ENCODE results near the gene RNF150.

RNF150 gene

GRCh38 chr4:140969296-140969695 is 164.0 kb downstream of the RNF150 start:
- DNase-seq, result no peak

GRCh38 chr4:140968371-140968770 is 164.9 kb downstream of the RNF150 start:
- no peak for DNase-seq

GRCh38 chr4:140963883-140964282 is 169.4 kb downstream of the RNF150 start:
- DNase-seq, result no peak

GRCh38 chr4:140955641-140956040 is 177.6 kb downstream of the RNF150 start:
- no peak for DNase-seq

- no peak for DNase-seq
These were observed 180.6 kb downstream of the RNF150 start for GRCh38 chr4:140952717-140953116.

DNA sequence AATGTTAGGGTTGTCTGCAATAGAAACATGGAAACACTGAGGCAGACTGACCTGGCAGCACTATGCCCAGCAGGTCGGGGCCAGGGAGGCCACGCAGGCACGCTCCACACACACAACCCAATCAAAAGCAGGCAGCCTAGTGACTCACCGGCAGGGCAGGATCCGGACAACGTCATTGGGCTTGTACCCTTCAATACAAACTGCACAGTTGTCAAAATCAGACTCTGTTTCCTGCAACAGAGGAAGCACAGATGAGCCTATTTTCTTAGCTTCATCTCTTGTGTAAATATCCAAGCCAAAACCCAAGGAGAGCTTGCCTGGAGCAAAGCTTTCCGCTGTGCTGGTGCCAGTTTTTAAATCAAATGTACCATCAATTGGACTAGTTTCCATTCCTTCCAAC is 185.8 kb downstream of the RNF150 start:
- DNase-seq, result no peak

DNA sequence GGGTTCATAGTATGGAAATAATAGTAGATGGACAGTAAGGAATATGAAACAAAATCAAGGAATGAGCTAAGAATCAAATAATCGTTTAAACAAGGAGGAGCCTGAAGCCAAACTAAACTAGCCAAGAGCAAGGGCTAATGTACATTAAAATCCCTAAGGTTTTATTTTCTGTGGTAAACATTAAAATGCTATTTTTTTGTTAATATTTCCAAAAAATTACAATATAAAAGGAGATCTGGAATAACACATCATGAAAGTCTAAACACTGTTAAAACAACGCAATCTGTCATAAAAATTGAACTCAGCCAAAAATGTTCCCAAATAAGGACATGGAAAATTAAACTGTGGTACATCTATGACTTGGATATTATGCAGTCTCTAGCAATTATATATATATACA is 188.2 kb downstream of the RNF150 start:
- DNase-seq, result no peak

- DNase-seq, result no peak
These were observed 188.7 kb downstream of the RNF150 start for GRCh38 chr4:140944572-140944971.

DNA sequence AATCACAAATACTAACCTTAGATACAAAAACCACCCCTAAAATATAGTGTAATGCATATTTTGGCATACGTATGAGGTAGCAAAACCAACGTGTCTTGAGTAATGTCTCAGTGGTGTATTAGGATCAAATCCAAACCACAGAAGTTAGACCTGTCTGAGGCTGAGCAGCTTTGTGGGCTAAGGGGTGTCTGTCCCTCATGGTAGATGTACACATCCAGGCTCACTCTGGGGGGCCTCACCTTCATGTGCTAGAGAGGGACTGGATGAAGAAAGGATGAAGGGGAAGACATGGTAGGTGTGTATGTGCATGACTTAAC is 189.1 kb downstream of the RNF150 start:
- DNase-seq, result no peak

DNA sequence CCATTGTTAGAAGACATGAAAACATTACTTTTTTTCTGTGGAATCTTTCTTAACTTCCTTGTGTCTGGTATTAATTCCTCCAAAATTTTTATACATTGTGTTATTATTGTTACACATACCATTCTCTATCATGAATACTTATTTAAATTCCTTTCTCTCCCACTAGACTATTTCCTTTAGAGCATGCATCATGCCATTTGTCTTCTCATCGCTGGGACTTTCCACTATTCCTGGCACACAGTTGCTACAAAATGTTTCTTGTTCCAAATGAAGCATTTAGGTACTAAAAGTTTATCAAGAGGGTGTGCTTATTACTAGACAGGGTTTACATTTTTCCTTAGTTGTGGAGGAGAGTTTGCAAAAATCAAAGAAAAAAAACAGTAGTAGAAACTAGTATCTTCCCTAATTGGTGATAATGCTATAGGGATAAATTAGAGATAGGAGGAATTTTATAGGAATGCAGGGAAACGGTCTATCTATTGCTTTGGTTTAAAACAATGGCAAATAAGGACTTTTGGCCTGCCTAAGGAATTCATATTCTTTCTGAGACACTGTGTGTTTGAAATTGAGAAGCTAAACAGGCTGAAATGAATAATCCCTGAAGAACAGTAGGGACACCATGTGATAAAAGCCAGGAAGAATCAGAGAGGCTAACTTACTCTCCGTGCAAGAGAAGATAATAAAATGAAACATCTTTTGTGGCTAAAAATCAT is 189.6 kb downstream of the RNF150 start:
- DNase-seq, result no peak

GRCh38 chr4:140940589-140940988 is 192.7 kb downstream of the RNF150 start:
- no peak for DNase-seq

DNA sequence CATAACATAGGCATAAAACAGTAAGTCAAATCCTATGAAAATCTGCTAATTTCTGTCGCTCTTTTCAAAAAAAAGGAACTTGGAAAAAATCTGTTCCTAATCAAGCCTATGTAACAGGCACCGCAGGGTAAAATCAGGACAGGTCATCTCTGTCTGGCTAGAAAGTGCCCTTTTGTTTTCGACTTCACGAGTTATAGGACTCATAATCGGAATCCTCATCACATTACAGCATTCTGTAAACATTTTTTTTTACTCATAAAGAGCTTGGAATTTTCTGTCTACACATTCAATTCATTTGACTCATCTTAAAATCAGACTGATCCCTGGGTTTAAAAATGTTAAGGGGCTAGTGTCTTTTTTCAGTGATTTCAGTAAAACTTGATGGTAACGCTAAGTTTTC is 195.4 kb downstream of the RNF150 start:
- no peak for DNase-seq

DNA sequence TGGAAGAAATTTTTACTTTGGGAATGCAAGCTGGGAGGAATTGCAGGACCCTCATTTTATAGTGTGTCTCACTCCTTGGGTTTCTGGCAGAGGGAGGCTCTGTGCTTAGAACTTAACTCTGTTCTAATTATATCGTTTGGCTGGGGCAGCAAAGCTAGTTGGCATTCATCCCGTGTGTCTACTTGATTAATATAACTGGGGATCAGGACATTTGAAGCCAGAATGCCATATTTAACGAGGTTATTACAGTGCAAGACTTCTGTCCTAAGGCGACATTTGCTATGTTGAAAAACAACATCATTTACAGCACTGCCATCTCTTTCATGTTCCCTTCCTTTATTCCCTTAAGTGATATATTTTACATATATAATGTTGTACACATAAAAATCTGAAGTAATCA is 198.0 kb downstream of the RNF150 start:
- no peak for DNase-seq

DNA sequence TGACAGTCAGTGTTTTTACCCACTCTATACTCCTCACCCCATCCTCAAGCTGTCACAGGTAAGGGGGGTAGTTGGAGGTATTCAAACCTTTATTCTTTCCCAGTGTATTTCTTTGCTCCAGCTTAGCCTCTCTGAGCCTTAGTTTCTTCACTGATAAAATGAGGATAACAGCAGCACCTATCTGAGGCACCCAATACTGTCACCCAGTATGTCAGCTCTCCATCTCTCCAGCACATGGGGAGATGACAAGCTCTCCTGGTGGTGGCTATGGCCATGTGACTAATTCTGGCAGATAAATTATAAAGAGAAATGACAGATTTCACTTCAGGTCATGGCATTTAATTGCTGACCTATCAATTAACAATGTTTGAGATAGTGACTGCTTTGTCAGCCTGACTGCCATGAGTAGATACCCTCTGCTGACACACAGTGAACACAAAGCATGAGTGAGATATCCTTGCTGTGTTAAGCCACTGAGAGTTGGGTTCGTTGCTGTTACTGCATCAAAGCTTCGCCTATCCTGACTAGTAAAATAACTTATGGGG is 200.7 kb downstream of the RNF150 start:
- no peak for DNase-seq

- DNase-seq, result no peak
These were observed 201.4 kb downstream of the RNF150 start for GRCh38 chr4:140931911-140932310.

GRCh38 chr4:140930557-140930956 is 202.7 kb downstream of the RNF150 start:
- DNase-seq, result no peak

DNA sequence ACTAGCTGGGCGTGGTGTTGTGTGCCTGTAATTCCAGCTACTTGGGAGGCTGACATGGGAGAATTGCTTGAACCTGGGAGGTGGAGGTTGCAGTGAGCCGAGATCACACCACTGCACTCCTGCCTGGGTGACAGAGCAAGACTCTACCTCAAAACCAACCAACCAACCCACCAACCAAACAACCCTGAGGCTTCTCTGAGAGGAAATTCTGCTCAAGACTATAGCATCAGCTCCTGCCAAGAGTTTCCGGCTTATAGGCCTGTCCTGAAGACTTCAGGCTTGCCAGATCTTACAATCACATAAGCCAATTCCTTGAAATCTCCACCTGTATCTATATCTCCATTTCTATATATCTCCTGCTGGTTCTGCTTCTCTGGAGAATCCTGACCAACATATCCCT is 203.3 kb downstream of the RNF150 start:
- no peak for DNase-seq

DNA sequence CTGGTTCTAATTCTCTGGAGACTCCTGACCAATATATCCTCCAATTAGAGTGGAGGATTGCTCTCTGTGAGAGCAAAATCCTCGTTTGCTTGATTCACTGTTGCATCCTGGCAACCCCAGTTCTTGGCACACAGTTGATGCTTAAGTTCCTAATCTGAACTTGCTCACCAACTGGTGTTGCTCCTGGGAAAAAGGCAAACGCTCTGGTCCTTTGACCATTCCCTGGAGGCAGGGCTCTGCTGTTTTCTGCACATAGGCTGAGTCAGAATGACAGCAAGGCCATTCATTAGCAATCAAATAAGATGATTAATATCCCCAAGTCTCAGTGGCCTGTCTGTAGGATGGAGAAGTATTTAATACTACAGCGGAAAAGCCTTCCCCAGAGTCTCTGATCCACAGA is 204.4 kb downstream of the RNF150 start:
- no peak for DNase-seq

DNA sequence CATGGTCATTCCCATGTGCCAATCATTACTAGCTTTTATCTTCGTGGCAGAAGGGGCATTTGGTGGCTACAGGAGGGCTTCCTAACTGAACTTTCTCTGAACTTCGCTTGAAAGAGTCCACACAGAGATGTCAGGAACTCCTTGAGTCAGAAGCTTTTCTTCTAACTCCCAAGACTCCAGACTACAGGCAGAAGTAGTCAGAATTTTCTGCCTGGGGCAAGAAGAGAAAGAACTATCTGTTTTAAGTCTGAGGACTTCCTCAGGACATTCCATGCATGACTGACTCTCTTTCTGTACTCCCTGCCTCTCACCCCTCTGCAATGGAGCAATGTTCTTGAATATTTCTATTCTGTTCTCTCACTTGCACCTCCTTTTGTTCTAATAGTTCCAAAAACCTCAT is 206.6 kb downstream of the RNF150 start:
- DNase-seq, result no peak

DNA sequence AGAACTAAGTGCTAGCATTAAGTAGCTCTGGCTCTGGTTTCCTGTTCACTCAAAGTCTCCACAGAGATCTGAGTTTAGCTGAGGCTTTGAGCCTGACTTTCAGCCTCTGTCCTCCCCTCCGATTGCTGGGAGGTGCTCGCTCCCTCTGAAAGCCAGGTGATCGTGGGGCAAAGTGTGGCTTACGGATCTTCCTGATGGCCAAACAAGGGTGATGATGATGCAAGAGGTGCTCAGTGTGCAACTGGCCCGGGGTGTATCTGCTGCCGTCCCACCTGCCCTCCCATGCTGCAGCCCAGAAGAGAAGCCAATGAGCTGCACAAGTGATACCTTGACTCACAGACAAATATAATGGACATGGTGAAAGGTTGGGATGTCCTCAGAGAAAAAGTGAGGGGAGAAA is 207.9 kb downstream of the RNF150 start:
- no peak for DNase-seq

DNA sequence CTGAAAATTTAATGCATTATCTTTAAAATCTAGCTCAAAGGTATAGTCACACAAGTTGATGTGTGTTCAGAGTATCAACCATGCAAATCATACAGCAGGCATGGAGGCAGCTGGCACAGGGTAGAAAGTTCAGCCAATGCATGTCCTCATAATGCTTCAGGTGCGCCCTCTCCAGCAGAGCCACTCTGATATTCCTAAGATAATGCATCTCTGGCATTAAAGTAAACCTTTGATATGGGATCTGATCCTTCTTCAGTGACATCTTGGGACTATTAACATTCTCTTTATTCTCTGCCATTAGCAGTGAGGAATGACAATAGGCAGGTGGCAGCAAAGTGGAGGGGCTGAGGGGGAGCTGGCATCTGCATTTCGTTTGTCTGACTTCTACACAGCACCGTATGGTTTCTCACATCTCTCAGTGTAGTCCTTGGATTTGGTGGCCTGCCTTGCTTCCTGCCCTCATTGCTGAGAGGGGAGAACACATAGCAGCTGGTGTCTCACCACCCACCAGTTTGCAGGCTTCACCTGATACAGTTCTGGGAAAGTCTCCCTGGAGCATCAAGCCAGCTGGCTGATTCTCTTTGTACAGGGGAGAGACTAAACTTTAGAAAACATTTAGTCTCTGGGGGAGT is 208.4 kb downstream of the RNF150 start:
- no peak for DNase-seq

DNA sequence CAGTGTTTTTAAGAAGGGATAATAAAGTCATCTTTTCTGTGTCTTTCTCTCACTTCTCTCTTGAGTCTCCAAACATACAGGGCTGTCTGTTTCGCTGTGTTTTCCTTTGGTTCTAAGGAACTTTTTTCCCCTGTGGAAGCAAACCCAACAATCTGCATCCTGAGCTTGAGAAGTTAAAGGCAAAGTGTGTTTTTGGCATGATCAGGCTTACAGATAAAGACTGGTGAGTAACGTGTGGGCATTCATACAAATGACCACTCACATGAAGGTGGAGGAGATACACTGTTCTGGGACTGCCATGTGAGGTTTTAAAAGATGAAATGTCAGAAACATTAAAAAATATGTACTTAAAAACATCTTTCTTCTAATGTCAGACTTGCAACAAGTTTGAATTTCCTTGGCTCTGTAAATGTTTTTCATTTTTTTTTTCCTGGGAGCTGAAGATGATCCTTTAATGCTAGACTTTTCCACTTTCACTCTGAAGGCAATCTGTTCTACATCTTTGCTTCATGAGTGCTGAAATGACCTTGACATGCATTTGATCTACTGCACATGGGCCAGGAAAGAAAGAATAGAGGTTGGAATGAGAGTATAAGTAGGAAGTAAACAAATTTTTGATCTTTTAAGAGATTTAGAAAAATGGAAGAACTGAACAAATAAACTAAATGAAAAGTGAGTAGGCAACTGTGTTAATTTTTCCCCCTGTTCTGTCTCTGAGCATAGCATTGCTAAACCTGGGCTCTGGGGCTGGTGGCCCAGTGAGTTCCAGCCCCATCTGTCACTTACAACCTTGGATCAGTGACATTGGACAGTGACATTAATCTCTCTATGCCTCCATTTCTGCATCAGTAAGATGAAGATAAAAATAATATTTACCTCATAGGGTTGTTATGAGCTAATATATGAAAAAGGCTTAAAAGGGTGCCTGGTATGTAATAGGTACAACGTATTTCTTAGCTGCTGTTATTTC is 226.0 kb downstream of the RNF150 start:
- no peak for DNase-seq

GRCh38 chr4:140904904-140905303 is 228.4 kb downstream of the RNF150 start:
- no peak for DNase-seq
